HepG2 (cell line): ENCODE measurements around the gene CAMK1G. TPM values are rescaled to one million over a fixed set of nuclear protein-coding genes. Genes with fewer than 3 reads are reported as not detected.

ENCODE experiments used
- ATAC-seq: fragments of 200-7000 bp; cut with Tn5 transposase; 3 replicates; pipeline ENCODE4 v1.9.1; 2020; ENCODE audit warnings: mild to moderate bottlenecking, moderate library complexity
- BruUV-seq: library from RNA; stranded (reverse); fragments of 400-500 nt; replicated peaks from 2 replicates; lab custom pipeline; 2021; lab: Mats Ljungman, UMichigan
- CTCF ChIA-PET: fragments of 300-600 bp; formaldehyde crosslinking; extraction: SDS; loops from one replicate; lab custom pipeline; 2021; ENCODE audit warnings: low total read pairs, inconsistent platforms, low intra/inter-chr PET ratio; lab: Yijun Ruan, JAX
- POLR2A ChIA-PET: fragments of 350-600 bp; sonication (Branson Sonifier 250); formaldehyde crosslinking; loops from one replicate; lab custom pipeline; 2020; ENCODE audit warnings: antibody characterized with exemption, inconsistent platforms; lab: Yijun Ruan, JAX
- DNase-seq: peaks from one replicate; pipeline ENCODE4 v3.0.0-alpha.2; 2015; ENCODE audit warnings: low spot score
- FAIRE-seq: peaks from 3 replicates; lab custom pipeline; 2011; peaks lifted over from hg19 to GRCh38; lab: Jason Lieb, UNC
- H2AFZ ChIP-seq: one replicate; pipeline ENCODE4 v1.6.1; 2011; ENCODE audit warnings: low read length, inconsistent platforms
- H3K27ac ChIP-seq: fragments of 300-600 bp; 3 replicates; pipeline ENCODE4 v1.8.0; 2011; ENCODE audit warnings: mixed run types, mild to moderate bottlenecking, mixed read lengths, low read length, inconsistent platforms; ENCODE audit not compliant: insufficient read depth; ENCODE audit errors: extremely low read length
- H3K27me3 ChIP-seq, 2 experiments: fragments of 200-600 bp in 1 of 2; 2 replicates in 1 of 2; 3 replicates in 1 of 2; pipeline versions ENCODE4 v1.6.0 to v1.8.0; 2011; ENCODE audit warnings: low read length in 2 of 2, mild to moderate bottlenecking in 2 of 2, moderate library complexity in 2 of 2, inconsistent platforms in 1 of 2; ENCODE audit not compliant: insufficient read depth in 2 of 2, control insufficient read depth in 1 of 2
- H3K36me3 ChIP-seq, 2 experiments: fragments of 200-600 bp in 1 of 2; replicated peaks in 1 of 2; 2 replicates in 1 of 2; 3 replicates in 1 of 2; pipeline versions ENCODE4 v1.5.1 to v1.8.0; 2011; ENCODE audit warnings: low read length in 2 of 2, inconsistent platforms in 1 of 2; ENCODE audit not compliant: insufficient read depth in 2 of 2, control insufficient read depth in 1 of 2
- H3K4me1 ChIP-seq: 2 replicates; pipeline ENCODE4 v1.5.1; 2012; ENCODE audit warnings: low read length, inconsistent platforms; ENCODE audit not compliant: insufficient read depth
- H3K4me2 ChIP-seq: 2 replicates; pipeline ENCODE4 v1.6.0; 2011; ENCODE audit warnings: low read depth, low read length, inconsistent platforms
- H3K4me3 ChIP-seq, 3 experiments: fragments of 200-600 bp in 1 of 3; sonication (generic), shearing (Covaris generic) in 1 of 3; replicated peaks in 1 of 3; 2 replicates each; pipeline ENCODE4 v1.5.1; 2011 to 2016; ENCODE audit warnings: low read length in 3 of 3, inconsistent platforms in 2 of 3, low read depth in 2 of 3, mild to moderate bottlenecking in 2 of 3, control low read depth in 1 of 3, mixed read lengths in 1 of 3; ENCODE audit not compliant: insufficient read depth in 1 of 3
- H3K79me2 ChIP-seq: one replicate; pipeline ENCODE4 v1.6.1; 2011; ENCODE audit warnings: low read length, inconsistent platforms; ENCODE audit not compliant: insufficient read depth
- H3K9ac ChIP-seq: 2 replicates; pipeline ENCODE4 v1.6.0; 2011; ENCODE audit warnings: mild to moderate bottlenecking, low read depth, low read length, inconsistent platforms; ENCODE audit not compliant: insufficient read depth
- H3K9me3 ChIP-seq: 2 replicates; pipeline ENCODE4 v1.5.1; 2012; ENCODE audit warnings: mild to moderate bottlenecking, low read length
- H4K20me1 ChIP-seq: 2 replicates; pipeline ENCODE4 v1.6.0; 2011; ENCODE audit warnings: inconsistent platforms, mild to moderate bottlenecking, low read length, moderate library complexity; ENCODE audit not compliant: insufficient read depth
- GFI1 ChIP-seq: sonication (generic); formaldehyde crosslinking; IDR thresholded peaks from 2 replicates; pipeline ENCODE4 v1.5.0; 2020; ENCODE audit warnings: missing genetic modification reagents, mild to moderate bottlenecking, borderline replicate concordance
- MYPOP ChIP-seq: sonication (generic); formaldehyde crosslinking; IDR thresholded peaks from 2 replicates; pipeline ENCODE4 v1.8.1; 2023; ENCODE audit warnings: mild to moderate bottlenecking, moderate library complexity, missing genetic modification reagents
- PAWR ChIP-seq: sonication (generic); formaldehyde crosslinking; IDR thresholded peaks from 2 replicates; pipeline ENCODE4 v1.4.0; 2020; ENCODE audit warnings: missing genetic modification reagents, mild to moderate bottlenecking, borderline replicate concordance
- PAXIP1 ChIP-seq: sonication (generic); formaldehyde crosslinking; conservative IDR thresholded peaks from 2 replicates; pipeline ENCODE4 v1.4.0; 2020; ENCODE audit warnings: mild to moderate bottlenecking, missing genetic modification reagents, moderate library complexity
- RBM39 ChIP-seq: fragments of 200-400 bp; formaldehyde crosslinking; IDR thresholded peaks from one replicate; pipeline ENCODE4 v1.6.1; 2018; ENCODE audit warnings: antibody characterized with exemption, mild to moderate bottlenecking, low read depth, low read length; ENCODE audit not compliant: poor library complexity, severe bottlenecking
- SRF ChIP-seq: IDR thresholded peaks from 2 replicates; pipeline ENCODE4 v1.6.1; 2011; ENCODE audit warnings: mild to moderate bottlenecking, low read depth, low read length, moderate library complexity
- WGBS: methylation state at CpG from one replicate; pipeline ENCODE4 v1.1.6; 2017; ENCODE audit warnings: low lambda C conversion rate; 5-methylcytosine and 5-hydroxymethylcytosine counted together
- in situ Hi-C: cut with HindIII; loops from 2 replicates; pipeline ENCODE4 v1.10.0; 2017; ENCODE audit warnings: low pct_unique_long_range_greater_than_20kb; ENCODE audit not compliant: extremely low pct_ligation_motif_present
- intact Hi-C: fragments of 100-400 bp; cut with micrococcal nuclease; formaldehyde crosslinking; loops from one replicate; pipeline ENCODE4 v1.10.0; 2022; ENCODE audit not compliant: unreplicated experiment
- polyA plus RNA-seq, 8 experiments: library from polyadenylated mRNA; depleted of rRNA in 3 of 8; stranded (reverse) in 7 of 8; unstranded in 1 of 8; fragments of >200 nt; fragmentation: Illumina TruSeq in 4 of 8; extraction: Trizol in 4 of 8; gene quantifications; 2 replicates each; pipeline versions ENCODE4 v1.2.1 to v1.2.3, GENCODE V29; 2011 to 2016; ENCODE audit warnings: low read depth in 4 of 8, missing spikeins in 1 of 8, mixed read lengths in 1 of 8; ENCODE audit not compliant: insufficient read depth in 1 of 8
- total RNA-seq, 5 experiments: library from RNA; depleted of rRNA; stranded (reverse); fragments of >200 nt; fragmentation: Illumina TruSeq; extraction: Trizol; gene quantifications; 2 replicates each; pipeline ENCODE4 v1.2.3, GENCODE V29; 2016; ENCODE audit warnings: low read depth in 1 of 5

Gene CAMK1G
- total and polyA plus RNA-seq, 2 of the 13 experiments (the other 11 are each of a cell fraction or from before 2014, with no cell fraction given) = not detected

- no peak for TF ChIP-seq RBM39
- no peak for TF ChIP-seq MYPOP (CRISPR knock-in tag)
Measured at GRCh38 chr1:209617047-209617673, 33.6 kb downstream of the CAMK1G start (continued).

- TF ChIP-seq PAWR (CRISPR knock-in tag) (no peak), PAXIP1 (CRISPR knock-in tag) (no peak), SRF (peak; percentile 56; the same call in 1 of the 2 replicates), GFI1 (CRISPR knock-in tag) (no peak)
- TF ChIP-seq, all 625 proteins: peak for 1
- ChIA-PET CTCF (no interaction called here), POLR2A (no interaction called here)
- H3K9ac ChIP-seq = no peak overlapping the region
- peaks cover 9% of the 10 kb centered on the region for H3K4me1 ChIP-seq
- WGBS = 78% methylated on average over 6 of the region's 6 CpGs
- H3K9me3 ChIP-seq = no peaks in the 10 kb centered on the region
- no peaks in the 10 kb centered on the region for H4K20me1 ChIP-seq
- H2AFZ ChIP-seq = no peak overlapping the region
- no peak overlapping the region for H3K4me3 ChIP-seq
- ATAC-seq (no peak), FAIRE-seq (no peak), DNase-seq (no peak)
- no TSS peak for BruUV-seq
- H3K27ac ChIP-seq = no peak overlapping the region
- H3K36me3 ChIP-seq = no peaks in the 10 kb centered on the region
- no peak overlapping the region for H3K4me2 ChIP-seq
- H3K79me2 ChIP-seq = no peaks in the 10 kb centered on the region
- intact Hi-C loops (no loop called here), in situ Hi-C loops (no loop called here)
- H3K27me3 ChIP-seq = no peaks in the 10 kb centered on the region
Measured at GRCh38 chr1:209617755-209618154, 34.2 kb downstream of the CAMK1G start.
